ENCODE results near the gene IKBKE. TPM values are rescaled to one million over a fixed set of nuclear protein-coding genes. Genes with fewer than 3 reads are reported as not detected.

The IKBKE gene
- total RNA-seq, 1 experiment from 2014 or later = 6.6 TPM

DNA sequence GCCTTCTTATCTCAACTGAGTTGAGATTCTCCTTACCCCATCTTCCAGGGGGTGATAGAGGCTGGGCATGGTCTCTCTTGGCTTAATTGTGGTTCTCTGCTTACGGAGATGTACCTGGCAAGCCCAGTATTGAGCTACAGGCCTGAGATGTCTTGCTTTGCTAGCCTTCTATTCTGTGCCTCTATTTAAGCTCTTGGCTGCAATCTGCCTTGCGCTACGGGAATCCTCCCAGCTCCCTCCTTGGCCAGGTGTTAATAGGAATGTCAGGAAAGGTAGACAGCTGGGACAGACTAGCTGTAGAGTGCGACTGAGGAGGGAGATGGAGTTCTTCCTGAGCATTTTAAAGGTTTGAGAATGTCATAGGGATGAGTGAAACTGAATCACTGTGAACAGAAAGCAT lies 10.6 kb upstream of the IKBKE start:
- Histone ChIP-seq H4K5ac (ENCODE audit: insufficient read length, low read depth, low read length) (no peak overlapping the region), H2BK120ac (ENCODE audit: low read depth, low read length, poor library complexity, severe bottlenecking) (no peak overlapping the region), H2AFZ (ENCODE audit: low read length) (no peak overlapping the region), H3K4ac (ENCODE audit: low read depth, low read length) (no peak overlapping the region), H4K8ac (replicated peaks; ENCODE audit: insufficient read length, low read depth, low read length) (no peak overlapping the region), H2AK5ac (ENCODE audit: insufficient read length, low read length) (no peak overlapping the region), H3K27me3 (ENCODE audit: insufficient read depth, low read length) (no peaks in the 10 kb centered on the region), H2BK5ac (ENCODE audit: insufficient read length, low read length) (no peak overlapping the region), H2BK20ac (ENCODE audit: low read depth, low read length, poor library complexity, severe bottlenecking) (no peak overlapping the region), H3T11ph (ENCODE audit: low read length) (no peak overlapping the region), H3K23me2 (ENCODE audit: insufficient read length, low read depth, low read length, poor library complexity, severe bottlenecking) (no peaks in the 10 kb centered on the region), H4K91ac (ENCODE audit: insufficient read length, low read depth, low read length) (no peak overlapping the region), H3K79me1 (ENCODE audit: insufficient read depth, low read depth, low read length, poor library complexity, severe bottlenecking) (no peaks in the 10 kb centered on the region), H3K9ac (ENCODE audit: extremely low read depth, insufficient read length, low read length) (no peak overlapping the region), H3K23ac (ENCODE audit: insufficient read length, low read depth, low read length) (no peak overlapping the region), H3K56ac (ENCODE audit: insufficient read length, low read depth, low read length) (no peak overlapping the region), H3K9me3 (ENCODE audit: control insufficient read depth, low read depth, low read length) (no peaks in the 10 kb centered on the region), H3K27ac (ENCODE audit: insufficient read length, low read depth, low read length) (no peak overlapping the region), H3K4me1 (ENCODE audit: insufficient read depth, low read length) (no peaks in the 10 kb centered on the region), H3K79me2 (ENCODE audit: insufficient read depth, low read length) (no peaks in the 10 kb centered on the region), H3K18ac (ENCODE audit: insufficient read length, low read depth, low read length) (no peak overlapping the region), H4K20me1 (ENCODE audit: control insufficient read depth, insufficient read depth, insufficient read length) (no peaks in the 10 kb centered on the region), H3K4me2 (ENCODE audit: insufficient read depth, insufficient read length, low read length) (no peak overlapping the region), H2BK12ac (ENCODE audit: insufficient read length, low read depth, low read length) (no peak overlapping the region), H3K14ac (ENCODE audit: insufficient read depth, low read length) (no peak overlapping the region), H2BK15ac (ENCODE audit: low read depth, low read length) (no peak overlapping the region)
- Mint-ChIP-seq H3K36me3 (ENCODE audit: insufficient read depth in 1 of 3, low read depth in 3 of 3) (peaks cover 5 to 23% (median 14%) of the 10 kb centered on the region in 3 experiments; a peak in 6 of 7 replicates), H3K4me1 (peaks cover 9 to 17% of the 10 kb centered on the region in 2 experiments), H3K4me3 (no peak overlapping the region), H3K9me3 (no peaks in the 10 kb centered on the region), H3K27me3 (ENCODE audit: low read depth) (peaks cover 2% of the 10 kb centered on the region; the same call in 1 of the 2 replicates), H3K27ac (peak overlapping the region in 1 of 3 experiments; percentile 2; a peak in 1 of 7 replicates)
- DNase-seq = no peak
- TF ChIP-seq CTCF (conservative IDR thresholded peaks at IDR 0.05) = no peak
- no CpG with 5 or more reads among the region's 4 CpGs for WGBS (ENCODE audit: extremely low coverage, insufficient read length, low lambda C conversion rate)

Measured in H9 (cell line).